RPMI8226 (cell line): ENCODE measurements around the gene ADPRHL1.

Experiments
- DNase-seq: peaks from one replicate; pipeline ENCODE4 v3.0.0-alpha.2; 2015

ADPRHL1 gene

DNA sequence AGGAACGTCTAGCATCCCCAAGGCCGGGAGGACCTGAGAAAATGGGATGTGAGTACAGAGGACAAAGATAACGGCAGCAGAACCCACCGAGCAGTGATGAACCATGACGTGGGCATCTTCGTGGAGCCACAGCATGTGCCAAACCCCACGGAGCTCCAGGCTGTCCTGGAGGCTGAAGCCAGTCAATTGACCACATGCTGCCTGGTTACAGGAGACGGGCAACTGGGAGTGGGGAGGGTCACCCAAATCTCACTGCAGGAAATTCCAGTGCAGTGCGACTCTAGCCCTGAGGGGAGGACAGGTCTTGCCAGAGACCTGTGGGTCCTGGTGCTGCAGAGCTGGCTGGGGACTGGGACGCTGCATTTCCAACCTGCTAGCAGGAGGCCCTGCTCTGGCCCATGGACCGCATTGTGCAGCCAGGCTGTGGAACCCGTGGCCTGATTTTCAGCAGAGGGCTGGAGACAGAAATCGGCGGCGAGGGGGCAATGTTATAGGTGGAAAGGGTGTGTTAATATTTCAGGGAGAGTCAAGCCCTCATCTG, 86.2 kb downstream of the ADPRHL1 start:
- no peak for DNase-seq

- DNase-seq, result no peak
Measured at GRCh38 chr13:113365971-113366588, 87.2 kb downstream of the ADPRHL1 start.

GRCh38 chr13:113365583-113365970, 87.7 kb downstream of the ADPRHL1 start:
- DNase-seq, result no peak

DNA sequence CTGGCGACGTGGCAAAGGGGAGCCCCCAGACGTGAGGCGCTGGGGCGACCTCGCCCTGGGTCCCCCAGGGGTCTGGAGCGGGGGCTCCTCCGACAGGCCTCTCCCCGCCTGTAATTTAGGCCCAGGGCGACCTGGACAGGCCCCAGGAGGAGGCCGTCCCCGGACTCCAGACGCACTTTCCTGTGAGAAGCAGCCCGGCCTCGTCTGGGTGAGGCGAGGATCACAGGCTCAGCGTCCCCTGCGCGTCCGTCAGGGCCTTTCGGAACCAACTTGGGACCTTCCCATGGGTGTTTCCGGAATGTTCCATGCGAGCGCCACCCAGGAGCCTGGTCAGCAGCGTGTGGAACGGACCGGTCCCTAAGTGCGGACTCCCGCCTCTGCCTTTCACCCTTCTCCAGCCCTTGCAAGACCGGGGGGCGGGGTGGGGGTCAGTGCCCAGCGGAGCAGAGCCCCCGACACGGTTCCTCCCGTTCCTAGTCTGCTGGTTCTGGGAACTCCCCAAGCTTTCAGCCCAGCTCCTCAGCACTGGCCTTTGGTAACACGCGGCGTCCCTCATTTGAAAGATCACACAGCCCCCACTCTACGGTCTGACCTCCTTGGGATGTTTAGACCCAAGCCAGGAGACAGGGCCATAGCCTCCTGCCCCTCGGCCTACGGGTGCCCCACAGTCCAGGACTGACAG, 88.2 kb downstream of the ADPRHL1 start:
- no peak for DNase-seq

DNA sequence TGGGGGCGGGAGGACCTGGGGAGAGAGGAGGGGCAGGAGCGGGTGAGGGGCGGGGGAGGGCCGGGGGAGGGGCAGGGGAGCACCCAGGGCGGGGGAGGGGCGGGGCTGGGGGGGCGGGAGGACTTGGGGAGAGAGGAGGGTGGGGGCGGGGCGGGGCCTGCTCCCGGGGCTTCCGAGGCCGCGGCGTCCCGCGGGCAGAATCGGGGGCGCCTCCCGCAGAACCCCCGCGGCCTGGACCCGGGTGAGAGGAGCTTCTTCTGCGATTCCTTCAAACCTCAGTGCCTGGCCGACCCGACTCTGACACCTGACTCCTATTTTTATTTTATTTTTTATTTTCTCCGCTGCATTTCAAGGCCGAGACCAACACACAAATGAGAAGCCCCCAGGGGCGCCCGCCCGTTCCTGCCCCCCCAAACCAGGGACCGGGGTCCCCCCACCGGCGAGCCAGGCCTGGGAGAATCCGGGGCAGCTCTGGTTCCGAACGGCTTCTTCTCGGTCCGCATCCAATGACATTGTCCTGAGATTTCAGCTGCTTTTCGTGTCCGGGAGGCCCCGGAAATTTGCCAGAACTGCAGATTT, 88.9 kb downstream of the ADPRHL1 start:
- DNase-seq, result no peak

- DNase-seq, result no peak
Measured at GRCh38 chr13:113361406-113361805, 91.9 kb downstream of the ADPRHL1 start.

GRCh38 chr13:113360446-113360845, 92.8 kb downstream of the ADPRHL1 start:
- no peak for DNase-seq

DNA sequence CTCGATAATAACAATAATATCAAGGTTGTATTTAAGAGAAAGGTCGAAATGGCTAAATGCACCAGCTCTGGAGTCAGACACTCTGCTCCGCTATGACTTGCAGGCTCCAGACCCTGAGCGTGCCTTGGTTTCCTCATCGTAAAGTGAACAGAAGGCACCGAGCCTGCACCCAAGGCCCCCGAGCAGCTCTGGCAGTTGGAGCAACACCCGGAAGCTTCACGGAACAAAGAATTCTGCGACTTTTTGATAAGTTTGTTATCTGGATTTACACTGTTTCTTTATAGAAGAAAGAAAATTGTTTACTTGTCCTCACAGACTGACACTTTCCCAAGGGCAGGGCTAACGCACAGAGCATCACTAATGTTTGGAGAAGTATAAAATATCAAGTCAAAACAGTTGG, 93.7 kb downstream of the ADPRHL1 start:
- DNase-seq, result no peak

DNA sequence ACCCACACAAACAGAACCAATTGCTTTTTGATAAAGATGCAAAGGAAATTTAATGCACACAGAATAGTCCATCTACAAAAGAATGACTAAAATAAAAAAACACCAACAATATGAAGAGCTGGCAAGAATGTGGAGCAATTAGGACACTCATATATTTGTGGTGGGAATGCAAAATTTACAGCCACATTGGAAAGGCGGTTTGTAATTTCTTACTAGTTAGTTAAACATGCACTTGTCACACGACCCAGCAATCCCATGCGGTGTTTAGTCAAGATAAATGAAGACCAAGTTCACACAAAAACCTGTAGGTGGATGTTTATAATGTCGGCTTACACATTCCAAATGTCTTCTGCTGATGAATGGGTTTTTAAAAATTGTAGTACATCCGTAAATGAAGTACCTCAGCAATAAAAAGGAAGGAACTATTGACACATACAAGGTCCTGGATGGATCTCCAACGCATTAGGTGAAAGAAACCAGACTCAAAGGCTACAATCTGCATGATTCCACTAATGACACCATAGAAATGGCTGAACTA, 94.6 kb downstream of the ADPRHL1 start:
- DNase-seq, result no peak

DNA sequence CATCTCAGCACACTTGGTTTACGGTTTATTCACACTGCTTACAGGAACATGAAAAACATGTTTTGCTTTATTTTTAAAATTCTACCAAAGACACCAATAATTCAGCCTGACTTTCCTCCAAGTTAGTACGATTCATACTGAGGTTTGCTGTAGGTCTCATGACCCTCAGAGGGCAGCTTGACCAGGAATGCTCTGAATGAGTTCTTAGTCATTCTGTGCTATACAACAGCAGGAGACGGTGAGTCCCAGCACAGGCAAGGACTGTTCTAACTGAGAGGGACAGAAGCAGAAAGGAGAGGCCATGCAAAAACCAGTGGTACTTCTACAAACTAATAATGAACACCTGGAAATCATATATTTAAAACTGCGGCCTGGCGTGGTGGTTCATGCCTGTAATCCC, 95.8 kb downstream of the ADPRHL1 start:
- DNase-seq, result no peak

DNA sequence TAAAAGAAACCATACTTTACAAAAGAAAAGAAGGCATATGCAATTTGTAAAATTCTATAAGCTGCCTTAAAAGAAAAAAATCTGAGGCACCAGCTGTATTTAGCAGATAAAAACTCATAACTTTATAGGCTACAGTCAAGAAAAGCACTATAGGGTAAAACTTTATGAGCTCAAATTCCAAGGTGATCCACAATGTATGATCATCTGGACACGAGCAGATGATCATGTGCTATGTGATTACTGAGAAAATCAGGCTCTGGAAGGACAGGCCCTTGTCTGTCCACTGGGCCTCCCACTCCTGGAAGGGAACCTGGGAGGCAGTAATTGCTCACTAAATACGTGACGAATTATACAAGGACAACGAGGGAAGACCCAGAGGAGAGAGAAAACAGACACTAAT, 96.7 kb downstream of the ADPRHL1 start:
- no peak for DNase-seq

DNA sequence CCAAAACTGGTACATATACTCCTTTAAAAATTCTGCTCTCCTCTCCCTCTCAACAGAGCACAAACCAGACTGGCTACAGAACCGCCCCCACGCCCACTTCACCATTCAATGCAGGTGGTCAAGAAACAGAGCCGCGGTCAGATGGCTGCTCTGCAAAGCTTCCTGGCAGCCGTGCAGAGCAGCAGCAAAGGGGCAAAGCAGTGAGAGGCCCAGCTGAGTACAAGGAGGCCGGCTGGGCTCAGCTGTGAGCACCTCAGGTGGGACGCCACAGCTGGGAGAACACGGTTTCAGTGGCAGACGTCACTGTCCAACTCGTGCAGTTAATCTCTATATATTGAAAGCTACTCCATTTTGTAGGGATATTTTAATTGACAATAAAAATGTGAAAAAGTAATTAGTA, 97.7 kb downstream of the ADPRHL1 start:
- DNase-seq, result no peak

- DNase-seq, result no peak
Measured at GRCh38 chr13:113354831-113355610, 98.3 kb downstream of the ADPRHL1 start.

- DNase-seq, result no peak
Measured at GRCh38 chr13:113353254-113353653, 100.0 kb downstream of the ADPRHL1 start.

DNA sequence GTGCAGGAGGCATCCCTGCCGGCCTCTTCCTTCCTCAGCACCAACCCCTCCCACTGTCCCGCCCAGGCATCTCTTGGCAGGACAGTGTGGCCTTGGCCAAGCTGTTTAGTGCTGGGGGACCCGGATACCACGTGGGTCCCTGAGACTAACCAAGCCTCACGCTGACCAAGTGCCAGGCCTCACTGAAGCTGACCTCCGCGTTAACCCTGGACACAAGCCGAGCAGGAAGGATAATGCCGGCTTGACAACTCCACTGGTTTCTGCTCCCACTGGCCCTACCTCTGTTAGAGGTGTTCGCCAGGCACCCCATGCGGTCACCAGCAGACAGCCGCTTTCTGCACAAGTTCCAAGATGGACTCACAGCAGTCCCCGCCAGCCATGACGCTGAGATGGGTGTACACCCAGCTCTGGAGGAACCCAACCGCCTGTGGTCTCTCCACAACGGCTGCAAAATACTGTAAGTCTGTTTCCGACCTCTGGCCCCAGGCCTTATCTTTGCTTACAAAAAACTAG, 101.7 kb downstream of the ADPRHL1 start:
- DNase-seq, result no peak

DNA sequence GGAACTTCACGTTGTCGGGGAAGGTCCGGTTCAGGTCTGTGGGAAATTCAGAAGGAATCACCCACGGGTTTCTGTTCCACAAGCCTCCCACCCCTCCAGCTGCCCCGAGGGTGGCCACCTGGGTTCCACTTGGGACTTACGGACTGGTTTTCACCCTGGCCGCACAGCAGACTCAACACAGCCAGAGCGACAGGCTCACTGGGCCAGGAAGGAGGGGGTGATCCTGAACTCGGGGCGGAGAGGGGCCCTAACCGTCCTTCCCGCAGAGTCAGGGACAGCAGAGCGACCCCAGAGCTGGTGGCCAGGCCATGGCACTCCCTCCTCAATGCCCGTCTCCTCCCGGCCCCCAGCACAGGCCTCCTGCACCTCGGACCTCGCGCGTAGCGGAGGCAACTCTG, 102.4 kb downstream of the ADPRHL1 start:
- no peak for DNase-seq

DNA sequence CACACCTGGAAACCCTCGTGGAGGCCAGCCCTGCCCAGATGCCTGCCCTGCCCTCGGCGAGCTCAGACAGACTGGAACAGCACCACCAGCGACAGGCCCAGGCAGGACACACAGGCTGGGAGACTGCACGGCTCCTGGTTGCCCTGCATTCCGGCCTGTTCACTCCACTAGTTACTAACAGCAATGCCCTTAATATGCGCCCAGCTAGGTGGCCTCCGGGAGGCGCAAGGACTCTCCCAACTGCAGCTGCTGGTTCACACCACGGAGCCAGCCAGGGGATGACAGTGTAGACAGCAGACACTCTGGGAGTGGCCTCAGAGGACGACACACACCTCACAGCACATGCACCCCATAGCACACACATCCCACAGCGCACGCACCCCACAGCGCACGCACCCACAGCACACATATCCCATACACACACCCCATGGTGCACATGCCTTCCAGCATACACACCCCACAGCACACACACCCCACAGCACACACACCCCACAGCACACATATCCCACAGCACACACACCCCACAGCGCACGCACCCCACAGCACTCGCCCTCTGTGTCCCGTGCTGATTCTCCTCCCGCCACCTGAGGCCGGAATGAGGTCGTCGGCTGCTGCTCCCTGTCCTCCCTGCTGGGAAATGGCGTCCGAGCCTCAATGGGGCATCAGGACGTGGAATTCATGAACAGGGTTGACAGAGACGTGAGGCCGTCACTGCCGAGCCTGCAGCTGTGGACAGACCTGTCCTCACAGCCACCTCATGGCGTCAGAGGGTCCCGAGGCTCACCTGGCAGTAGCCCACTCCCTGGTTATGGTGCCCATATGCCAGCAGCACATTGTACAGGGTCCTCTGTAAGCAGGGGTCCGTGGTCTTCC, 103.0 kb downstream of the ADPRHL1 start:
- DNase-seq, result peak; percentile 34
